Testis (tissue), 2 donors: ENCODE results near the gene COL26A1.

Experiments
- CTCF ChIP-seq, 3 experiments: fragments of 450-650 bp in 2 of 3; fragments of 200-600 bp in 1 of 3; sonication (generic) in 1 of 3; IDR thresholded peaks; one replicate each; pipeline ENCODE4 v1.5.1; 2016 to 2019; ENCODE audit warnings: antibody characterized with exemption in 3 of 3, mild to moderate bottlenecking in 2 of 3, moderate library complexity in 1 of 3
- POLR2A ChIP-seq: fragments of 450-650 bp; IDR thresholded peaks from one replicate; pipeline ENCODE4 v1.6.1; 2017; ENCODE audit warnings: antibody characterized with exemption, mild to moderate bottlenecking, moderate library complexity

GRCh38 chr7:101352920-101353308, 9.8 kb upstream of the COL26A1 start:
- TF ChIP-seq CTCF (IDR thresholded peaks at IDR 0.05), result no peak
- TF ChIP-seq POLR2A, result no peak
